Cardiac muscle cell (in vitro differentiated cells and primary cell): Measurements from ENCODE around the gene ZBTB21. TPM values are rescaled to one million over a fixed set of nuclear protein-coding genes. Genes with fewer than 3 reads are reported as not detected.
"Not testable (repeated sequence)": the region's sequence is repeated elsewhere in the genome, so short reads cannot be mapped to it uniquely, and the experiment has no call there.

Experiments used
- DNase-seq, 2 donors: peaks; one replicate each; pipeline versions ENCODE4 v3.0.0 to v3.0.0-alpha.2; 2010 to 2017; ENCODE audit warnings: low read depth in 1 of 2, low spot score in 1 of 2
- H3K27ac ChIP-seq: fragments of 200-600 bp; sonication (generic); 2 replicates; pipeline ENCODE4 v1.5.1; 2016
- H3K27me3 ChIP-seq: fragments of 200-600 bp; sonication (generic); 2 replicates; pipeline ENCODE4 v1.6.0; 2016; ENCODE audit warnings: control low read depth
- H3K36me3 ChIP-seq: fragments of 200-600 bp; sonication (generic); 2 replicates; pipeline ENCODE4 v1.5.1; 2016; ENCODE audit warnings: control low read depth
- H3K4me1 ChIP-seq: fragments of 200-600 bp; sonication (generic); 2 replicates; pipeline ENCODE4 v1.8.1; 2017; ENCODE audit warnings: low read depth, mild to moderate bottlenecking, mixed run types
- H3K4me3 ChIP-seq: fragments of 200-600 bp; sonication (generic); 2 replicates; pipeline ENCODE4 v1.5.1; 2016; ENCODE audit warnings: mild to moderate bottlenecking
- H3K9me3 ChIP-seq: fragments of 200-600 bp; sonication (generic); 2 replicates; pipeline ENCODE4 v1.5.1; 2017; ENCODE audit warnings: low read depth, mild to moderate bottlenecking, control low read depth
- polyA plus RNA-seq: library from polyadenylated mRNA; unstranded; fragments of >200 nt; fragmentation: Nextera tagmentation; extraction: Ambion mirVana; gene quantifications from 2 replicates; pipeline ENCODE4 v1.2.1, GENCODE V29; 2016
- total RNA-seq: library from RNA; depleted of rRNA; stranded (reverse); fragments of >200 nt; gene quantifications from 2 replicates; pipeline ENCODE4 v1.2.3, GENCODE V29; 2016
- TF ChIP-seq, protein P1 (sequence below): IDR thresholded peaks from 2 replicates; pipeline ENCODE4 v1.5.1; 2012; ENCODE audit warnings: low read depth, mild to moderate bottlenecking, low read length

ZBTB21 gene
- total and polyA plus RNA-seq, 2 experiments from 2014 or later: 2.6 to 3.7 TPM

DNA sequence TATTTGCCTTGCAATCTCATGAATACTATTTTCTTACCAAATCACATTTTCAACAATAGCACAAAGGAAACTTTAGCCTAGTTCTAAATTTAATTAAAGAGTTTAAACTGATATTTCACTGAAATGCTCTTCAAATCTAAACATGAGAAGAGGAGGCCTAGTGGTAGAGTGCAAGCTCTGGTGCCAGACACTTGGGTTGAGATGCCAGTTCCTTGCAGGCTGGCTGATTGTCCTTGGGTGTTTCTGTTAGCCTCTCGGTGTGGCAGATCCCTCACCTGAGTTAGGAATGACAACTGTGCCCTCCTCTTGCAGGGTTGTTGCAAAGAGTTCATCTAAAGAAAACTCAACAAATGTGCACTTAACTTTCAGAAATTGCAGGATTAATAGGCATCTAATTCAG lies 12.5 kb downstream of the ZBTB21 start:
- TF ChIP-seq, protein P1, sequence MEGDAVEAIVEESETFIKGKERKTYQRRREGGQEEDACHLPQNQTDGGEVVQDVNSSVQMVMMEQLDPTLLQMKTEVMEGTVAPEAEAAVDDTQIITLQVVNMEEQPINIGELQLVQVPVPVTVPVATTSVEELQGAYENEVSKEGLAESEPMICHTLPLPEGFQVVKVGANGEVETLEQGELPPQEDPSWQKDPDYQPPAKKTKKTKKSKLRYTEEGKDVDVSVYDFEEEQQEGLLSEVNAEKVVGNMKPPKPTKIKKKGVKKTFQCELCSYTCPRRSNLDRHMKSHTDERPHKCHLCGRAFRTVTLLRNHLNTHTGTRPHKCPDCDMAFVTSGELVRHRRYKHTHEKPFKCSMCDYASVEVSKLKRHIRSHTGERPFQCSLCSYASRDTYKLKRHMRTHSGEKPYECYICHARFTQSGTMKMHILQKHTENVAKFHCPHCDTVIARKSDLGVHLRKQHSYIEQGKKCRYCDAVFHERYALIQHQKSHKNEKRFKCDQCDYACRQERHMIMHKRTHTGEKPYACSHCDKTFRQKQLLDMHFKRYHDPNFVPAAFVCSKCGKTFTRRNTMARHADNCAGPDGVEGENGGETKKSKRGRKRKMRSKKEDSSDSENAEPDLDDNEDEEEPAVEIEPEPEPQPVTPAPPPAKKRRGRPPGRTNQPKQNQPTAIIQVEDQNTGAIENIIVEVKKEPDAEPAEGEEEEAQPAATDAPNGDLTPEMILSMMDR: no peak
- DNase-seq: no peak
- no peak overlapping the region for H3K4me3 ChIP-seq
- H3K4me1 ChIP-seq: no peaks in the 10 kb centered on the region
- H3K36me3 ChIP-seq: peaks cover 7% of the 10 kb centered on the region
- no peaks in the 10 kb centered on the region for H3K9me3 ChIP-seq
- H3K27ac ChIP-seq: no peak overlapping the region
- no peaks in the 10 kb centered on the region for H3K27me3 ChIP-seq

DNA sequence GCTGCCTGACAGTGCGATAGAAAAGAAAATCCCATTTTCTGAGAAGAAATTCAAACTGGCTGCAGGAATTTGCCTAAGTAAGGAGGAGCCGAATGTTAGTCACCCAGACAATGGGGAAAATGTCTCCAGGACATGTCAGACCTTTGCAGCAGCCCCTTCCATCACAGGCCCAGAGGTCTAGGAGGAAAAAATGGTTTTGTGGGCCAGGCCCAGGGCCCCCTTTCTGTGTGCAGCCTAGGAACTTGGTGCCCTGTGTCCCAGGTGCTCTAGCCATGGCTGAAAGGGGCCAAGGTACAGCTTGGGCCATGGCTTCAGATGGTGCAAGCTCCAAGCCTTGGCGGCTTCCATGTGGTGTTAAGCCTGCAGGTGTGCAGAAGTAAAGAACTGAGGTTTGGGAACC lies 14.6 kb downstream of the ZBTB21 start:
- H3K9me3 ChIP-seq: no peaks in the 10 kb centered on the region
- H3K4me3 ChIP-seq: no peak overlapping the region
- no peak overlapping the region for H3K27ac ChIP-seq
- TF ChIP-seq, protein P1: no peak
- H3K36me3 ChIP-seq: peaks cover 17% of the 10 kb centered on the region
- DNase-seq: no peak
- no peaks in the 10 kb centered on the region for H3K27me3 ChIP-seq
- H3K4me1 ChIP-seq: no peaks in the 10 kb centered on the region

DNA sequence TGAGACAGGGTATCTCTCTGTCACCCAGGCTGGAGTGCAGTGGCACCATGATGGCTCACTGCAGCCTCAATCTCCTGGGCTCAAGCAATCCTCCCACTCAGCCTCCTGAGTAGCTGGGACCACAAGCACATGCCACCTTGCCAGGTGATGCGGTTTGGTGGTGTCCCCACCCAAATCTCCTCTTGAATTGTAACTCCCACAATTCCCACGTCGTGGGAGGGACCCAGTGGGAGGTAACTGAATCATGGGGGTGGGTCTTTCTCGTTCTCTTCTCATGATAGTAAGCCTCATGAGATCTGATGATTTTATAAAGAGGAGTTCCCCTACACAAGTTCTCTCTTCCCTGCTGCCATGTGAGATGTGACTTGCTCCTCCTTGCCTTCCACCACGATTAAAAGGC lies 15.5 kb downstream of the ZBTB21 start:
- not testable (repeated sequence) for H3K4me3 ChIP-seq, DNase-seq, H3K27ac ChIP-seq, H3K4me1 ChIP-seq, H3K27me3 ChIP-seq, H3K9me3 ChIP-seq
- H3K36me3 ChIP-seq: peaks cover 17% of the 10 kb centered on the region

DNA sequence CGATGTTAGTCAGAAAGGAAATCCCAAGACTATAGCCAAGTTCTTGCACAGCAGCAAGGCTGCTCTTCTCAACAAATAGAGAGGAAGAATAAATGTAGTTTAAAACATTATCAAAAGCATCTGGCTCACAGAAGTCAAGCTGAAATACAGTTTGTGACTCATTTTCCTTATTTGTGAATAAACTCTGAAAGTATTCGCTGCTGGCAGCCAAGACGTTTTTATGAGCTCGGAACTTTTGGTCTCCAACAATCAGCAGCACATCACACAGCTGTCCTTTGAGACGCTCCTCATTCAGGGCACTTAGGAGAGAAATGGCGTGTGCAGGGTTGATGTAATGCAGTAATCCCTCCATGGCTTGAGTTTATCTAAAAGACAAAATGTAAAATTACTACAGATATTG lies 16.4 kb downstream of the ZBTB21 start:
- DNase-seq: peak in 1 of 2 donors; percentile 70
- Histone ChIP-seq H3K9me3 (no peaks in the 10 kb centered on the region), H3K4me3 (no peak overlapping the region), H3K4me1 (no peaks in the 10 kb centered on the region), H3K27ac (no peak overlapping the region), H3K27me3 (no peaks in the 10 kb centered on the region), H3K36me3 (peaks cover 17% of the 10 kb centered on the region)
- TF ChIP-seq, protein P1: no peak

DNA sequence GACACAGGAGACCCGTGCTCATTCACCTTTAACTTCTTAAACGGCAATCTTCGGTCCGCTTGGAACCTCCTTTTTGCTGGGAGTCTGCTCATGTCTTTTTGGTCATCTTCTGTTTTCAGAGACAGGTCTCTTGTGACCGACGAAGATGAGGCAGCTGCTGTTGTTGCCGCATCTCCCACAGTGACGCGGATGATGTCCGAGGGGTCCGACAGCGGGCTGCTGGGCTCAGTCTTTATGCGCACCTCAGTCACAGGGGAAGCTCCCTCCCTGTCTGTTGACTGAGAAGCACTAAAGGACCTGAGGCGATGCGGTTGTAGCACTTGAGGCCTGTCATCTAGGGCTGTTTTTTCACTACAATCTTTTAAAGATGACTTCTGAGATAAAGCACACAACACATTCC lies 17.6 kb downstream of the ZBTB21 start:
- peaks cover 17% of the 10 kb centered on the region for H3K36me3 ChIP-seq
- H3K4me1 ChIP-seq: no peaks in the 10 kb centered on the region
- H3K27ac ChIP-seq: no peak overlapping the region
- H3K4me3 ChIP-seq: no peak overlapping the region
- H3K9me3 ChIP-seq: no peaks in the 10 kb centered on the region
- TF ChIP-seq, protein P1: no peak
- H3K27me3 ChIP-seq: no peaks in the 10 kb centered on the region
- DNase-seq: no peak

DNA sequence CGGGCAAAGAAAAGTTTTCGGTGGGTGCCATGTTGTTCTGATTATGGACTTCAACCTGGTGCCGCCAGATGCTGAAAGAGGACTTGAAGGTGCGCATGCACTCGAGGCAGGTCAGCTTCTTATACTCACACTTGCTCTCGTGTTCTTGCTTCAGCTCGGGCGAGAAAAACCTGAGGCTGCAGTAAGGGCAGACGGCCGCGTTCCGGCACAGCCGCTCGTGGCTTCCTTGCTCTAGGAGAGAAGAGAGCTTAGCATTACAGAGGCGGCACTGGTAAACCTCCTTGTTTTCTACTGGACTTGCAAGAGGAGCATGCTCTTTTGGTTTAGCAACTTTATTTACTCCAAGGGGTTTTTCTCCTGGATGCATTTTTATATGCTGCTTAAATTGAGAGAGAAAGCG lies 18.5 kb downstream of the ZBTB21 start:
- TF ChIP-seq, protein P1: no peak
- Histone ChIP-seq H3K9me3 (no peaks in the 10 kb centered on the region), H3K4me1 (no peaks in the 10 kb centered on the region), H3K36me3 (peaks cover 17% of the 10 kb centered on the region), H3K4me3 (no peak overlapping the region), H3K27me3 (no peaks in the 10 kb centered on the region), H3K27ac (no peak overlapping the region)
- DNase-seq: no peak
